Stimulated activated CD4-positive, alpha-beta T cell treated with anti-CD3 and anti-CD28 coated beads, Interleukin-1b, Interleukin-23, amount 100 ng/mL, for 48 hours (primary cell): ENCODE results near the gene CMTR2.
"Not testable (repeated sequence)": the region's sequence is repeated elsewhere in the genome, so short reads cannot be mapped to it uniquely, and the experiment has no call there.

ENCODE experiments used
- DNase-seq: peaks from one replicate; pipeline ENCODE4 v3.0.0-alpha.2; 2020

The CMTR2 gene, protein sequence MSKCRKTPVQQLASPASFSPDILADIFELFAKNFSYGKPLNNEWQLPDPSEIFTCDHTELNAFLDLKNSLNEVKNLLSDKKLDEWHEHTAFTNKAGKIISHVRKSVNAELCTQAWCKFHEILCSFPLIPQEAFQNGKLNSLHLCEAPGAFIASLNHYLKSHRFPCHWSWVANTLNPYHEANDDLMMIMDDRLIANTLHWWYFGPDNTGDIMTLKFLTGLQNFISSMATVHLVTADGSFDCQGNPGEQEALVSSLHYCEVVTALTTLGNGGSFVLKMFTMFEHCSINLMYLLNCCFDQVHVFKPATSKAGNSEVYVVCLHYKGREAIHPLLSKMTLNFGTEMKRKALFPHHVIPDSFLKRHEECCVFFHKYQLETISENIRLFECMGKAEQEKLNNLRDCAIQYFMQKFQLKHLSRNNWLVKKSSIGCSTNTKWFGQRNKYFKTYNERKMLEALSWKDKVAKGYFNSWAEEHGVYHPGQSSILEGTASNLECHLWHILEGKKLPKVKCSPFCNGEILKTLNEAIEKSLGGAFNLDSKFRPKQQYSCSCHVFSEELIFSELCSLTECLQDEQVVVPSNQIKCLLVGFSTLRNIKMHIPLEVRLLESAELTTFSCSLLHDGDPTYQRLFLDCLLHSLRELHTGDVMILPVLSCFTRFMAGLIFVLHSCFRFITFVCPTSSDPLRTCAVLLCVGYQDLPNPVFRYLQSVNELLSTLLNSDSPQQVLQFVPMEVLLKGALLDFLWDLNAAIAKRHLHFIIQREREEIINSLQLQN

DNA sequence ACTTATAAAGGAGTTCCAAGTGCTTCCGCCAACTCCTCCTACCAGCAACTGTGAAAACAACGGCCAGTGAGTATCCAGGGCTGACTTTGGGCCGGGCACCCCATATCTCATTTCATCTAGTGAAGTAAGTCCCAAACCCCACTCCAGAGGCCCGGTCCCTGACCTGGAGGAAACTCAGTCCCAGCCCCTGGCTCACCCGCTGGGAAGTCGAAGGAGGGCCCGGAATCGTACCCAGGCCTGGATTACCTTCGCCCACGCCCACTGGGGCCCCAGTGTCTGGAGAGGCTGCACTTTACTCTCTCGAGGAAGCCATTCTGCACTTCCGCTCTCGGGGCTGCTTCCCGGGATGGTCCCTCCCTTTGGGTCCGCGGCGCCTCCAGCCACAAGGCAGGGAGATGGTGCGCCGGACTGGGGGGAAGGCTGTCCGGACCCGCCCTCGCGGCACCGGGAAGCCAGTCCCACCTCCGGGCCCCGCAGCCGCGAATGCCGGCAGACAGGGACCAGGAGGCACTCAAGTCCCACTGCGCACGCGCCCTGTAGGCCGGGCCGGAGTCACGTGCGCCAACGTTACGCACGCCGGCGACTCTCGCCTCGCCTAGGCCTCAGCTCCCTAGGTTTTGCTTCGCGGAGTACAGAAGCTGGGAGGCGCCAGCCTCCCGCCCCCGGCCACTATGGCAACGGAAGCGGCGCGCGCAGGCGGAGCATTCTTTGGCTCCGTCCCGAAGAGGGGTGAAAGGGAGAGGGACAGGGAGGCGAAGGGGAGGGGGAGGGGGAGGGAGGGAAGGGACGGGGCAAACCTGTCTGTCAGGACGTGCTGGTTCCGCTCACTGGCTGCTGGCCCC lies at the start of gene CMTR2:
TSS of gene CMTR2 (minus strand) at position 513 of the 842 bp plus-strand sequence. CDS start 3,482 bp downstream, outside the sequence.
- peak; percentile 93 for DNase-seq

DNA sequence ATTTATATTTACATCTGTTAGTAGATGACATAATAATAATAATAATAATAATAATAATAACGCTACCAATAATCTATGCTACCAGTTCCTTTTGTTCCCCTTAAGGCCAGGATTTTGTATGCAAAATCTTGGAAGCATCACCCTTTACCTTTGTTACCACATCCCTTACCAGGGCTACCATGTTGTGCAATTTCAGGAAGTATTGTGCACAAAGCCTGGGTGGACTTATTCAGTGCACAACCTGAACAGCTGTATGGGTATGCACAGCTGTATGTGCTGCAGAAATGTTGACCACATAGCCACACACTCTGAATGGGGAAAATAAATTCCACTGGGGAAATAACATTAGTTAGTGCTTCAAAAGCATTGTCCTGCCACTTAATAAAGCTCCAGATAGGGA lies 49.4 kb upstream of the CMTR2 start:
- no peak for DNase-seq

DNA sequence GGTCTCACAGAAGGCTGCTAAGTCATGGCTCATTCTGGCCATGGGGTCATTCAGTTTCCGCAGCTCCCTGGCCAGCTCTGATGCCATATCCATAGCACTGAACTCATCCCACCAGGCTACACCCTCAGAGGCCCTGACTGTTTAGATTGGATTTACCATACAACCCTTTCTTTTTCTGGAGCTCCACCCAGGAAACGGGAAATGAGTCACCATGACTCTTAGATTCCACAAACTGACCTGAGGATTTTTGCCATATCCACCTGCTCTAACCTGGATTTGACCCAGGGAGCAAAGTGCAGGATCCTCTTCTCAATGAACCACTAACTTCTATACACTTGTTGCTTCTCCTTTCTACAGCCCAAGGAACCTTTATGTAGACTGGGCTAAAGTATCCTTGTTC lies 49.0 kb upstream of the CMTR2 start:
- no peak for DNase-seq

DNA sequence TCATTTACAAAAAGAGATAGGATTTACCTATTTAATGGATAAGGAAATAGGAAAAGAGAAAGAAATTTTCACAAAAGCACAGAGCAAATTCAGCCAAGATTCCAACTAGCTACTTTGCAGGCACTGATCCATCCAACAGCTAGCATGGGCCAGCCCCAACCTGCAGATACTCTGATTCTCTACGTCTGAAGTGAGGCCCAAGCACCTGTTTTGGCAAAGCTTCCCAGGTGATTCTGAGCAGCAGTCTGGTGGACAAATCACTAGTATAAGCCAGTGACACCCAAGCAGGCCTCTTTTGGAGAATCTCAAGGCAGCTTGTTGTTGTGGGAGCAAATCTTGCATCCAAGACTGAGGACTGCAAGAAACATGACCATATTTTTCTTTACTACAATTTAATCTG lies 48.4 kb upstream of the CMTR2 start:
- DNase-seq = no peak

DNA sequence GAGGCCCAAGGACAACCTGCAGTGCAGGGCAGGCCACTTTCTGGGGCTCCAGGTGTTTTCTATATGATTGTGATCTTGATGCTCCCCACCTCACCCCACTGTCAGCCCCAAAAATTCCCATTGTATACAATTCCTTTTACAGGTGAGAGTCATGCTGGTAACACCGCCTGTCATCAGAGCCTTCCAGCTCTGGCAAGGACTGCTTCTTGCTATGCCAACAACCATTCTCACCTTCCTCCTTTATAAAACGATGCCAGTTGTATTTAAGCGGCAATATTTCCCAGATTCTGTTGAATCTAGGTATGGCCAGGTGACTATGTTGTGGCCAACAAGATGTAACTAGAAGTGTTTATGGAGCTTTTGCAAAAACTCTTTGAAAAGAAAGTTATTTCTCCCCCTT lies 38.9 kb upstream of the CMTR2 start:
- no peak for DNase-seq

DNA sequence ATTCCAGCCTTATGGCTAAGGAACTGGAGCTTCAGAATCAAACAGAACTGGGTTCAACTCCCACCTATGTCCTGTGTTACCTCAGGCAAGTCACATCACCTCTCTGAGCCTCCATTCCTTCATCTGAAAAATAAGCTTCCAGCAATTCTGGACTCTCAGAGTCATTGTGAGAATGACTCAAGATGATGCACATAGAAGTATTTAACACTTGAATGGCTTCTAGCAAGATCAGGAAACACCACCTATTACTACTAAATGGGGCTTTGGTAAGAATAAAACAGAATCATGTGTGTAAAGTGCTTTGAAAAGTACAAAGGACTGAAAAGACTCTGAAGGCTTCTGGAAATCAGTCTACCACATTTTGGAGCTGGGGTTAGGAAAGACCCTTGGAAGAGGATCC lies 38.5 kb upstream of the CMTR2 start:
- no peak for DNase-seq

DNA sequence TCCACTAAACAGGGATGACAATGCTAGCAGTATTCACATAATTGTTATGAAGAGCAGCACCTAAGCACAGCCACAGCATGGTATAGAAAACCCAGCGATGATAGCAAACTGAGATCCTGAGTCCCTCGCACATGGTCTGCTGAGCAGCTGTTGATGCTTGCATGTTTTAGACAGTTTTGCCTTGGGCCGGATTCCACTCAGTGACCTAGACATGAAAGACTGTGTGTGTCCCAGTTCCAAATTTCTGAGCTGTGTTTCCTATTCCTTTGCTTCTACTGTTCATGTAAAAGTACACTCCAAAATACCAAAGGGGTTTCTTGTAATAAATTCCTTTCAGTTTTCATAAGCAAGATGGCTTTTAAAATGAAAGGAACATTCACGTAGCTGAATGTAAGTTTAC lies 30.8 kb upstream of the CMTR2 start:
- DNase-seq = no peak

DNA sequence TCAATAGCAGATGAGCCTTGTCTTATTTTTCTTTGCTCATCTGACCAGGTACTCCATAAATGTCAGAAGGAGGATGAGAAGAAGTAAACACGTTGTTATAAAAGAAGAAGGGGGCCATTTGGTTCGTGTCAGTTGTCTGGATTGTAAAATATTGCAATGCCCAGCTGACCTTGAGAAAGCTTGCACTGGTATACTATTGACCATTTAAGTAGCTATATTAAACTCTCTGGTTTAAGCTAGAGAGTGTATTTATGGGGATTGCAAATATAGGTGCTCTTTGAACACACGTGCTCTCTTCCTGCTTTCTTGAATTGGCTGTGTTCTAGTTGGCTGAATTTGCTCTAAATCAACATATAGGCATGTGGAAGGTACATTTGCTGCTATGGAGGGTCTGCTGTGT lies 26.1 kb upstream of the CMTR2 start:
- no peak for DNase-seq

DNA sequence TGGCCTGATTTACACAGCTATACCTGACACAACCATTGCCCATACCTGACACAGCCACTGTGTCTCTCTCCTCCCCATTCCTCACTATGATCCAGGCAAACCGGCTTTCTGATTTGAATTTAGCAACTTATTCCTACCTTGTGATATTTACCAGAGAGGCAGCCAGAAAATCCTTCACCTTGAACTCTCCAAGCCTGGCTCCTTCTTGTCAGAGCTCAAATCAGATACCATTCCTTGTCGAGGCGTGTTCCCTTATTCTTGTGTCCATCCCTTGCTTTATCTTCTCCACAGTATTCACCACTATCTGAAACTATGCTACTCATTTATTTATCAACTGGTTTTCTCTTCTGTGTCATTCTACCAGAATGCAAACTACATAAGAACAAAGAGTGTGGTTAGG lies 24.4 kb upstream of the CMTR2 start:
- DNase-seq = not testable (repeated sequence)

DNA sequence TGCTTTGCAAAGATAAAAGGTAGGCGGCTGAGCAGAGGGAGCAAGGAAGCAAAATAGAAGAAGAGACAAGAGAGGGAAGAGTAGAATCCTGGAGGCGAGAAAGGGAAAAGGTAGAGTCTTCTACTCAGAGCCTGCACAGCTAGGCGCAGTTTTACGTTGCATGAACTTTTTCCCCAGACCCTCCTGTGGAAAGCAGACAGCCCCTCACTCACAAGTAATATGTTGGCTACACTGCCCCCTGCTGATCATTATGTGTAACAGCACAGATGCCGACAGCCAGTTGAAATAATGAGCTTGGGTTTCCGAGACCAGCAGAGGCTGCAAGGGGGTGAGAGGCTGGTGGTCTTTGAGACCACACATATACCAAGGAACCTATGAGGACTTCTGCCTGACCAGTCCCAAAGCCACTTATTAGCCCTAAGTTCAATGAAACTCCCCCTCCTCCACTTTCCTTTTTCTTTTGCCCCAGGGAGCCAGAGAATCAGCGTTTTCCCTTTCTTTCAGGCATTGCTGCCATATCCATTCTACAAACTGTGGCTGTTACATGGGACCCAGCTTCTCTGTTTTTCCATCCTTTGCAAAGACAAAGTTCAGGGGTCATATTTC lies 22.5 kb upstream of the CMTR2 start:
- peak; percentile 4 for DNase-seq

DNA sequence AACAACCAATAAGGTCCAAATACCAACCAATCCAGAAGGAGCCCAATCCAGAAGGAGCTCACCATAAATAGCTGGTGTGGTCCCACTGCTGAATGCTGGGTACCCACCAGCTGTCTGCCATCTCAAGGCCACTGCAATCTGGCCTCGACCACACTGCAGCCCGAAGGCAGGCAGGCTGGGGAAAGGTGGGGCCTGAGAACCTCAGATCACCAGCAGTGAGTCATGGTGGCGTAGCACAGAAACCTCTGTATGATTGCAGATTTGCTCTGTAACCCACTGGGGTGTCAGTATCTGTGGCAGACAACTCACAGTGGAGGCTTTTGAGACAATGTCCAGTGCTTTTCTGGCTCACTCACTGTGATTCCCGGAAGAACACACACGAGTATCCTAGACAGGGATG lies 14.7 kb upstream of the CMTR2 start:
- DNase-seq = no peak

DNA sequence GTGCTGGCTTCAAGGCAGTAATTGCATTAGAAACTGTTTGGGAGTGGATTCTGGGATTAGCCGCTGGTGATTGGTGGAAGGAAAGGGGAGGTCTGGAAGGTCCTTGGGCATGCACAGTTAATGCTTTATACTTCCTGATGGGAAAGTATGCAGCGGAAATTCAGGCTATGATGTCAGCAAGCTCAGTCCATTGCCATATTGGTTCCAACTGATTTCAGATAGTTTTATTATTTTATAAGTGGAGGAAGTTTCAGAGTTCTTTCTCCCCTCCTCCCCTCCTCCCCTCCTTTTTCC lies 8.1 kb upstream of the CMTR2 start:
- DNase-seq = no peak

DNA sequence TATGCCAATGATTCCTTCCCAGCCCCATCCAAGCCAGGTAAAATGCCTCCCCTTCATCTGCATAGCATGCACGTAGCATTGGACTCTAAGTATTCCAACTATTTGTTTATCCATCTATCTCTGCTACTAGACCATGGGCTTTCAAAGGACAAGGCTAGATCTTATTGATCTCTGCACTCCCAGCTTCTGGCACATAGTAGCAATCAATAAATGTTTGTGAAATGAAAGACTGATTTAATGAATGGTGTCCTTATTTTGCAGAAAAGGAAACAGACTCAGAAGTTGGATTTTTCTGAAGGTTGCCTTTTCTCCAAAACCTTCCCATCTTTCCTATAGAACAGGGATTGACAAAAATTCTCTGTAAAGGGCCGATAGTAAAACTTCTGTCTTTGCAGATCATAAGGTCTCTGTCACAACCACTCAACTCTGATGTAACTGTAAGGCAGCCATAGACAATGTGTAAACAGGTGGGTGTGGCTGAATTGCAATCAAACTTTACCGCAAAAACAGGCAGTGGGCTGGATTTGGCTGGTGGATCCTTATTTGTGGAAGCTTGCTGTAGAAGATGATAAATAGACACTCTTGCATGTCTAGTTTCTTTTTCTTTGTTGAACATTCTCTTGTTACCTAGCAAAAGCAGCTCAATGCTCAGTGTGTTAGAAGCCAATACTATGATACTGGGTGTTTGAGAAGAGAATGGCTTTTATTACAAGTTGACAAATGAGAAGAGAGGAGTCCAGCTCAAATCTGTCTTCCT lies 7.6 kb upstream of the CMTR2 start:
- no peak for DNase-seq

DNA sequence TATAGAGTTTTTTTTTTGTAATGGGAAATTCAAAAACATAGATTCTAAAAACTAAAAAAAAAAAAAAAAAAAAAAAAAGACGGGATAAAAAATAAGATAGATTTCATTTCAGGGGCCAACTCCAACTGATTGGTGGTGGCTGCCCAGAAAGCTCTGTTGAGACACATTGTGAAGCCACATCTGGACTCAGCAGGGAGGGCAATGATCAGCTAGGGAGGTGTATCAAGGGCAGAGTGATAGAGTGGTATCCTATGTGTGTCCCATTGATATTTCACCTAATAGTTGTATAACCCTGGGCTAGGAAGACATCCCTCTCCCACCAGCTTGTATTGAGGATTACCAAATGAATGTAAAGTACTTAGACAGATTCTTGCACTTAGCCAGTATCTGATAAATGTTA lies 6.7 kb upstream of the CMTR2 start:
- no peak for DNase-seq

DNA sequence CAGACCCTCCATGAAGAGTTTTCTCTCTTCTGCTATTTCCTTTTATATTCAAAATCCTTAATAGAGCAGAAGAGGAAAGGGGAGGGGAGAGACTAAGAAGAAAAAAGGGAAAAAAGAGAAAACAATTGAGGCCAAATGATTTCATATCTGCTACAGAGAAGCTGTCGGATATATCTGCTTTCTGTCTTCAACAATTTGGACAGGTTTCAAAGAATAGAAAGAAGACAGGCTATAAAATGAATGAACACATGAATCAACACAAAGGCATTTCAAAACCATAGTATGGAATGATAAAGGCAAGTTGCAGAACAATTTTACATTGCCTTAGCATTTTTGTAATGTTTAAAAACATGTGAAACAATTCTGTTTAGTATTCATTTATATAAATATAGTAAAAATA lies 4.7 kb upstream of the CMTR2 start:
- DNase-seq = no peak

DNA sequence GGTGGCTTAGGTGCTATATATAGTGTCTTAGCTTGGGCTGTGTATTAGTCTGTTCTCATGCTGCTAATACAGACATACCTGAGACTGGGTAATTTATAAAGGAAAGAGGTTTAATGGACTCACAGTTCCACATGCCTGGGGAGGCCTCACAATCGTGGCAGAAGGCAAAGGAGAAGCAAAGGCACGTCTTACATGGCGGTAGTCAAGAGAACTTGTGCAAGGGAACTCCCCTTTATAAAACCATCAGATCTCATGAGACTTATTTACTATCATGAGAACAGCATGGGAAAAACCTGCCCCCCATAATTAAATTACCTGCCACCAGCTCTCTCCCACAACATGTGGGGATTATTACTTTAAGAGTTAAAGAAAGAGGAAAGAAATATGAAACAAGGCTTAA lies 2.9 kb upstream of the CMTR2 start:
- DNase-seq = not testable (repeated sequence)

DNA sequence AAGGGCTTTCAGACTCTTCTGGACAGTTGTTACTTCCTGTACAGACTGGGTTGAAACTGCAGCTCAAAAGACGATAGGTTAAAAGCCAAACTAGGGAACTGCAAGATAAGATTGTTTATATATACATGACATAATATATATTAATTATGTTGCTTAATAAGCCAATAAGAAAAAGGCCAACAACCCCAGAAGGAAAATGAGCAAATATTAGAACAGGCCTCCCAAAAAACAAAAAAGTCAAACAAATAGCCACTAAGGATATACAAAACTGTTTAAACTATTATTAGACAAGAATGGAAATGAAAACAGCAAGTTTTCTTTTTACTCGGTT lies 495 bp upstream of the CMTR2 start:
- no peak for DNase-seq

DNA sequence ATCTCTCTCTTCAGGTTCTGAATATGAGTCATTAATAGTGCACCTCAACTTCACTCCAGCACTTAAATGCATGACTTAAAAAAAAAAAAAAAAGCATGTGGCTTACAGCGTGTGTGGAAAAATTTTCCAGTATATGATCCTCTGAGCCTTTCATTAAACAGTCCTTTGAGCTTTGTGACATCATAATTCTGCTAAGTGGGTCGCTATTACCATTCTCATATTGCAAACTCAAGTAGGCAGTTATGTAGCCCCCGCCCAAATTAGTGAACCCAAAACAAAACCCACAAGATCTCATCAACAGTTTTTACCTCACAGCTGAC lies 672 bp downstream of the CMTR2 start:
- no peak for DNase-seq

DNA sequence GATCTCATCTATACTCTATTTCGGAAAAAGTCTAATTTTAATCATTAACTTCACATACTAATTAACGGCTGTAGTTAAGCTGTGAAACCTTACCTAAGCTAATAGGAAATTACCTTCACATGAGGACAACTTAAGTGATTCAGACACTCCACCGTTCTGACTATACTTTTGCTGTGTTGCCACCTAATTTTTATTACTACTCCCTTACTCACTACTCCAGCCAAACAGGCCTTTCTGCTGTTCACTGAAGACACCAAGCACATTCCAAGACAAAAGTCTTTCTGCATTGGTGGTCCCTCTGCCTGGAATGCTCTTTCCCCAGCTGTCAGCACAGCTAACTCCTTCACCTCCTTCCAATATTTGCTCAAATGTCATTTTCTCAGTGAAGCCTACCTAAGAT lies 1.3 kb downstream of the CMTR2 start:
- no peak for DNase-seq

DNA sequence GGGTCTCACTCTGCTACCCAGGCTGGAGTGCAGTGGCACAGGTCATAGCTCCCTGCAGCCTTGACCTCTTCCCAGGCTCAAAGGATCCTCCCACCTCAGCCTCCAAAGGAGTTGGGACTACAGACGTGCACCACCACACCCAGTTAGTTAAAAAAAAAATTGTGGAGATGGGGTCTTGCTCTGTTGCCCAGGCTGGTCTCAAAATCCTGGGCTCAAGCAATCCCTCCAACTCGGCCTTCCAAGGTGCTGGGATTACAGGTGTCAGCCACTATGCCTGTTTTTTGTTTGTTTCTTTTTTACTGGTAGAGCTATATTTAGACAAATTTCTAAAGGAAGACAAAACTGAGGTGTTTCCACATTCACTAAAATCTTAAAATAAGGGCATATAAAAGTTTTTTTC lies 1.7 kb downstream of the CMTR2 start:
- no peak for DNase-seq

DNA sequence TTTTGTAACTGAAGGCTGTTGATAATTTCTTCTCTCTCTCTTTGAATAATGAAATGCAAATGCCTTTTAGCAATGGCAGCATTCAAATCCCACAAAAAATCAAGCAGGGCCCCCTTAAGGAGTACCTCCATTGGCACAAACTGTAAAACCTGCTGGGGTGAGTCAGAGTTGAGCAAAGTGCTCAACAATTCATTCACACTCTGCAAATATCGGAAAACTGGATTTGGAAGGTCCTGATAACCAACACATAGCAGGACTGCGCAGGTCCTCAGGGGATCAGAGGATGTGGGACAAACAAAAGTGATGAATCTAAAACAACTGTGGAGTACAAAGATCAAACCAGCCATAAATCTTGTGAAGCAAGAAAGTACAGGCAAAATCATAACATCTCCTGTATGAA lies 5.6 kb downstream of the CMTR2 start:
- no peak for DNase-seq

DNA sequence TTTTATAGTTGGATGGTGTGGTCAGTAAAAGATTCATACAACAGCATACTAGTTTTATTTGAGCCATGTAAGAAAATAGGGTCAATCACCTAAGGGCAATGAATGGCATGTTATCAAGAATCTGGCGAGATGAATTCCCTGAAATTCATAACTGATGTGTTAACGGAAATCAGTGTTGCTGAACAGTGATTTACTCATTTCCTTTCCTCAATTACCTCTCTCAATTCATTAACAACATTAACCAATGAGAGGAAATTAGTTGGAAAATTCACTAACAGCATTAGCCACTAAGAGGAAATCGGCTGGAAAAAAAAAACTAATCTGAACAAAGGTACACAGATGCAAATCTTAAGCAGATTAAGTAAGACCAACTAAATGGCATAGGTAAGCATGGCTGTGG lies 6.3 kb downstream of the CMTR2 start:
- no peak for DNase-seq
